ENCODE measurements around the gene DTD1. TPM values are rescaled to one million over a fixed set of nuclear protein-coding genes. Genes with fewer than 3 reads are reported as not detected.

The DTD1 gene
- total RNA-seq, 1 experiment from 2014 or later = 109 TPM

- H3K27ac Mint-ChIP-seq (ENCODE audit: unreplicated experiment) = no peak overlapping the region
- no peaks in the 10 kb centered on the region for H3K36me3 ChIP-seq (ENCODE audit: control insufficient read depth, insufficient read depth, low read length)
- H3K4me3 Mint-ChIP-seq (ENCODE audit: unreplicated experiment) = no peak overlapping the region
- no peaks in the 10 kb centered on the region for H3K4me1 ChIP-seq
- no TSS peak for BruUV-seq (replicated peaks)
- TF ChIP-seq, protein P1, sequence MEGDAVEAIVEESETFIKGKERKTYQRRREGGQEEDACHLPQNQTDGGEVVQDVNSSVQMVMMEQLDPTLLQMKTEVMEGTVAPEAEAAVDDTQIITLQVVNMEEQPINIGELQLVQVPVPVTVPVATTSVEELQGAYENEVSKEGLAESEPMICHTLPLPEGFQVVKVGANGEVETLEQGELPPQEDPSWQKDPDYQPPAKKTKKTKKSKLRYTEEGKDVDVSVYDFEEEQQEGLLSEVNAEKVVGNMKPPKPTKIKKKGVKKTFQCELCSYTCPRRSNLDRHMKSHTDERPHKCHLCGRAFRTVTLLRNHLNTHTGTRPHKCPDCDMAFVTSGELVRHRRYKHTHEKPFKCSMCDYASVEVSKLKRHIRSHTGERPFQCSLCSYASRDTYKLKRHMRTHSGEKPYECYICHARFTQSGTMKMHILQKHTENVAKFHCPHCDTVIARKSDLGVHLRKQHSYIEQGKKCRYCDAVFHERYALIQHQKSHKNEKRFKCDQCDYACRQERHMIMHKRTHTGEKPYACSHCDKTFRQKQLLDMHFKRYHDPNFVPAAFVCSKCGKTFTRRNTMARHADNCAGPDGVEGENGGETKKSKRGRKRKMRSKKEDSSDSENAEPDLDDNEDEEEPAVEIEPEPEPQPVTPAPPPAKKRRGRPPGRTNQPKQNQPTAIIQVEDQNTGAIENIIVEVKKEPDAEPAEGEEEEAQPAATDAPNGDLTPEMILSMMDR (IDR thresholded peaks at IDR 0.05; ENCODE audit: insufficient read depth in 1 of 2, low read depth in 1 of 2, low read length in 1 of 2, severe bottlenecking in 1 of 2, unreplicated experiment in 1 of 2) = no peak
- DNase-seq = no peak
- H3K36me3 Mint-ChIP-seq (ENCODE audit: insufficient read depth, unreplicated experiment) = no peaks in the 10 kb centered on the region
- no peaks in the 10 kb centered on the region for H3K9me3 ChIP-seq
- ChIA-PET CTCF (no interaction called here), POLR2A (no interaction called here)
- H3K27me3 ChIP-seq (replicated peaks; ENCODE audit: control insufficient read depth, insufficient read depth, low read length) = no peaks in the 10 kb centered on the region
- H3K4me3 ChIP-seq (ENCODE audit: low read depth, low read length) = no peak overlapping the region
- H3K9me3 Mint-ChIP-seq (ENCODE audit: unreplicated experiment) = no peaks in the 10 kb centered on the region
- peaks cover 8% of the 10 kb centered on the region for H3K27me3 Mint-ChIP-seq (ENCODE audit: insufficient read depth, unreplicated experiment)
- intact Hi-C loops (cut with micrococcal nuclease; ENCODE audit: unreplicated experiment) = no loop called here
- H3K4me1 Mint-ChIP-seq (ENCODE audit: low read depth, unreplicated experiment) = no peaks in the 10 kb centered on the region
Measured at GRCh38 chr20:18778690-18779392, 191.0 kb downstream of the DTD1 start.

DNA sequence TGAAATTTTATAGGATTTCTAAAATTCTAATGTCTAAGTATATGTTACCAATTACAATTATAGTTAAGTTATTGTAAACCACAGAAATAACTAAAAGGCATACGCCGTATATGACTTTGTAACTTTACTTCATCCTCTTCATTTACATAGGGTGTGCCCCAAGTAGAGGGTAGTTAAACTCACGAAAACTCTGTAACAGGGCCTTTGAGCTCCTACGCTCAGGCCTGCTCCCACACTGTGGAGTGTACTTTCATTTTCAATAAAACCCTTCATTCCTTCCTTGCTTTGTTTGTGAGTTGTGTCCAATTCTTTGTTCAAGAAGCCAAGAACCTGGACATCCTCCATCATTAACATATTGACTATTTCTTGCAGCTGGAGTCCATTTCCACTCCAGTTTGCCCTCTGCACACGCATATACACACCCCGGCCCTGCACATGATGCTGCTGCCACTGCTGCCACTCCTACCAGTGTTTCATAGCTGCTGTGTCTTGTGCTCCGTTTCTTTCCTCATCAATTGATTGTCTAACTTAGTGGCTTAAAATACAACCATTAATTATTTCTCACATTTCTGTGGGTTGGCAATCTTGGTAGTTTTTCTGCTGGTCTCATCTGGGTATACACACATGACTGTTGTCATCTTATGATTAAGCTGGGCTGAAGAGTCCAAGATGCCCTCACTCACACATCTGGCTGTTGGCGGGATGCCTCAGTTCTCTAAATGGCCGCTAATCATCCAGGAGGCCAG lies 192.7 kb downstream of the DTD1 start:
- no peaks in the 10 kb centered on the region for H3K4me1 ChIP-seq
- no peaks in the 10 kb centered on the region for H3K36me3 ChIP-seq (ENCODE audit: control insufficient read depth, insufficient read depth, low read length)
- TF ChIP-seq, protein P1 (IDR thresholded peaks at IDR 0.05; ENCODE audit: insufficient read depth in 1 of 2, low read depth in 1 of 2, low read length in 1 of 2, severe bottlenecking in 1 of 2, unreplicated experiment in 1 of 2) = no peak
- Mint-ChIP-seq H3K9me3 (ENCODE audit: unreplicated experiment) (no peaks in the 10 kb centered on the region), H3K4me1 (ENCODE audit: low read depth, unreplicated experiment) (no peaks in the 10 kb centered on the region), H3K4me3 (ENCODE audit: unreplicated experiment) (no peak overlapping the region), H3K36me3 (ENCODE audit: insufficient read depth, unreplicated experiment) (no peaks in the 10 kb centered on the region), H3K27me3 (ENCODE audit: insufficient read depth, unreplicated experiment) (peaks cover 8% of the 10 kb centered on the region), H3K27ac (ENCODE audit: unreplicated experiment) (no peak overlapping the region)
- DNase-seq = no peak
- no peak overlapping the region for H3K4me3 ChIP-seq (ENCODE audit: low read depth, low read length)
- H3K9me3 ChIP-seq = no peaks in the 10 kb centered on the region
- BruUV-seq (replicated peaks) = no TSS peak
- H3K27me3 ChIP-seq (replicated peaks; ENCODE audit: control insufficient read depth, insufficient read depth, low read length) = no peaks in the 10 kb centered on the region
- ChIA-PET POLR2A (no interaction called here), CTCF (interaction anchor here (0.5 kb wide), 1 partner anchor 152 kb away, joined by 8 read pairs; no protein-coding TSS in a partner anchor)
- intact Hi-C loops (cut with micrococcal nuclease; ENCODE audit: unreplicated experiment) = no loop called here

- Mint-ChIP-seq H3K27me3 (ENCODE audit: insufficient read depth, unreplicated experiment) (peaks cover 8% of the 10 kb centered on the region), H3K4me3 (ENCODE audit: unreplicated experiment) (no peak overlapping the region), H3K4me1 (ENCODE audit: low read depth, unreplicated experiment) (no peaks in the 10 kb centered on the region), H3K27ac (ENCODE audit: unreplicated experiment) (no peak overlapping the region), H3K36me3 (ENCODE audit: insufficient read depth, unreplicated experiment) (no peaks in the 10 kb centered on the region), H3K9me3 (ENCODE audit: unreplicated experiment) (no peaks in the 10 kb centered on the region)
- BruUV-seq (replicated peaks) = no TSS peak
- intact Hi-C loops (cut with micrococcal nuclease; ENCODE audit: unreplicated experiment) = no loop called here
- no peaks in the 10 kb centered on the region for H3K4me1 ChIP-seq
- POLR2A ChIA-PET = no interaction called here
- no peaks in the 10 kb centered on the region for H3K27me3 ChIP-seq (replicated peaks; ENCODE audit: control insufficient read depth, insufficient read depth, low read length)
- CTCF ChIA-PET = no interaction called here
- TF ChIP-seq, protein P1 (IDR thresholded peaks at IDR 0.05; ENCODE audit: insufficient read depth in 1 of 2, low read depth in 1 of 2, low read length in 1 of 2, severe bottlenecking in 1 of 2, unreplicated experiment in 1 of 2) = no peak
- no peak overlapping the region for H3K4me3 ChIP-seq (ENCODE audit: low read depth, low read length)
- no peaks in the 10 kb centered on the region for H3K9me3 ChIP-seq
- no peak for DNase-seq
- H3K36me3 ChIP-seq (ENCODE audit: control insufficient read depth, insufficient read depth, low read length) = no peaks in the 10 kb centered on the region
Measured at GRCh38 chr20:18781509-18781908, 193.7 kb downstream of the DTD1 start.

Data from Caco-2 (cell line).